ENCODE data around the gene TMEM243.
"Not testable (repeated sequence)": the region's sequence is repeated elsewhere in the genome, so short reads cannot be mapped to it uniquely, and the experiment has no call there.

TMEM243 gene

DNA sequence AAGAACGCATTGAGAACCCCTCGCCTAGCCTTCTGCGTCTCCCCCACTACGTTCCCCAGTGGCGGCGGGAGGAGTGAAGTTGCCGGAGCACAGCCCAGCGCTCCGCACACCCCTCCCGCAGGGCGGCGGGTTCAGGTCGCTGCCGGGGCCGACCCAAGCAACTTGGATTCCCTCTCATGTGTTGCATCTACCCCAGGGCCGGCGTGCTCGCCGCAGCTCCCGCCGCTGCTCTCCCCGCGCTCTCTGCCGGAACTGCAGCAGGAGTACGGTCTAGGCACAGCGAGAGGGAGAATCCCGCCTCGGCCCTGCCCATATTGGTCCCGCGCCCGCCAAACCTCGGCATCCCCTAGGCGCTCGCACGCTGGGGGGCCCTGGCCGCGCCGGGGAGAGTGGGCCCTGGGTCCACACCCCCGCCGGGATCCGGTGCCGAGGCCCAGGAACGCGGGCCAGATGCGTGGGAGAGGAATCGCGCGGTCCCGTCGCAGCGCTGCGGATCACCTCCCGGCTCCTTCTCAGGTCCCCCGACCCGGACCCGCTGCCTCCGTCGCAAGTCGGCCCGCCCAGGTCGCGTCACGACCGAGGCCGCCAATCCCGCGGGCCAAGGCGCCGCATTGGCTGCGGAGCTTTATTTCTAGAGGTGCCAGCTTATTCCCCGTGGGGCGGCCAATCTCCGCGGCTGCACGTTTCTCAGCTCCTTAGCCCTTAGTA, 648 bp upstream of the TMEM243 start:
- H3K4me3 Mint-ChIP-seq, result peak overlapping the region; percentile 98 to 100
- peaks cover 34% of the 10 kb centered on the region for H3K36me3 Mint-ChIP-seq (ENCODE audit: insufficient read depth)
- no peaks in the 10 kb centered on the region for H3K27me3 Mint-ChIP-seq
- ATAC-seq (replicated peaks) (peak; percentile 63), DNase-seq (peak; percentile 72 to 79 (median 74))
- peak overlapping the region; percentile 99 for H3K27ac Mint-ChIP-seq
- H3K9me3 Mint-ChIP-seq, result no peaks in the 10 kb centered on the region
- peaks cover 38 to 43% of the 10 kb centered on the region in 2 donors for H3K4me1 Mint-ChIP-seq (ENCODE audit: low read depth in 2 of 2)

- Mint-ChIP-seq H3K36me3 (ENCODE audit: insufficient read depth) (peaks cover 34% of the 10 kb centered on the region), H3K27ac (peak overlapping the region; percentile 99), H3K4me1 (ENCODE audit: low read depth in 2 of 2) (peaks cover 43 to 50% of the 10 kb centered on the region in 2 donors), H3K27me3 (no peaks in the 10 kb centered on the region), H3K9me3 (no peaks in the 10 kb centered on the region), H3K4me3 (peak overlapping the region; percentile 98 to 100)
- peak in 2 of 3 experiments; percentile 18 to 28 for DNase-seq
- peak; percentile 21 for ATAC-seq (replicated peaks)
Measured at GRCh38 chr7:87218796-87219544, 562 bp downstream of the TMEM243 start.

- Mint-ChIP-seq H3K27ac (peak overlapping the region; percentile 99), H3K4me1 (ENCODE audit: low read depth in 2 of 2) (peaks cover 49 to 59% of the 10 kb centered on the region in 2 donors), H3K9me3 (no peaks in the 10 kb centered on the region), H3K4me3 (peak overlapping the region; percentile 98 to 100), H3K27me3 (no peaks in the 10 kb centered on the region), H3K36me3 (ENCODE audit: insufficient read depth) (peaks cover 34% of the 10 kb centered on the region)
- no peak for DNase-seq
- ATAC-seq (replicated peaks), result no peak
Measured at GRCh38 chr7:87217983-87218653, 1.4 kb downstream of the TMEM243 start.

DNA sequence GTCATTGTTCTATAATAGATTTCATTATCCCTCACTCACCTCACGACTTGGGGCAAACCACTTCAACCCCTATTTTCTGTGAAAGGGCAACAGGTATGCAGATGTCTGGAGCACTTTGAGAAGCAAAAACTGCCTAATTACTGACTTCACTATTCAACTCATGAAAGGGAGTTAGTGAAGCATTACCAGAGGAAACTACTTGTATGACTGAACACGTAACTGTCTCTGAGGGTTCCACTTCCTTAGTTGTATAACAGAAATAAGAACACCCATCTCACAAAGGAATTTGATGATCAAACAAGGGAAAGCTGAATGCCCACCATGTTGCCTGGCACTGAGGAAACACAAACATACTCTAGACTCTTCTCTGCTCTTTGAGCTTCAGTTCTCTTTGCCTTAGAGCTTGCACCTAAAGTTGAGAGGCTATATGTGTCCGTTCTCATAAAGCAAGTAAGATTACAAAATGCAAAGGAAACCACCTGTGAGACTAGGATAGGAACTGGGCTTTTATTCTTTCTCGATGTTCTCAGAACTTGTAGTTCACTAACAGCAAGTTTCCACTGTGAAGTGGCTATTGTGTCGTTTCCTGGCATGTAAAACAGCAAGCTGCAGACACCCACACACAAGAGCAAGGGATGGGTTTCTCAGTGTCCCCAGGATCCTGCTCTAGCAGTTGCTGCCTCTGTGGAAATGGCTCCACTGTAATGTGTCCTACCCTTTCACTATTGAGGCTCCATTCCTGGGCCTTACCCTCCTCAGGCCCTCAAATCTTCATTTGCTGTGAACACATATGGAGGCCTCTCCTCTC, 2.6 kb downstream of the TMEM243 start:
- DNase-seq (peak; percentile 10 to 23 (median 21)), ATAC-seq (replicated peaks) (peak; percentile 12)
- H3K4me1 Mint-ChIP-seq (ENCODE audit: low read depth in 2 of 2), result peaks cover 59 to 71% of the 10 kb centered on the region in 2 donors
- peaks cover 34% of the 10 kb centered on the region for H3K36me3 Mint-ChIP-seq (ENCODE audit: insufficient read depth)
- peak overlapping the region; percentile 98 to 100 for H3K4me3 Mint-ChIP-seq
- peak overlapping the region; percentile 99 for H3K27ac Mint-ChIP-seq
- H3K9me3 Mint-ChIP-seq, result no peaks in the 10 kb centered on the region
- no peaks in the 10 kb centered on the region for H3K27me3 Mint-ChIP-seq

- H3K27me3 Mint-ChIP-seq, result no peaks in the 10 kb centered on the region
- no peaks in the 10 kb centered on the region for H3K9me3 Mint-ChIP-seq
- DNase-seq, result no peak
- no peak overlapping the region for H3K27ac Mint-ChIP-seq
- peaks cover 62 to 78% of the 10 kb centered on the region in 2 donors for H3K4me1 Mint-ChIP-seq (ENCODE audit: low read depth in 2 of 2)
- ATAC-seq (replicated peaks), result no peak
- H3K36me3 Mint-ChIP-seq (ENCODE audit: insufficient read depth), result peaks cover 31% of the 10 kb centered on the region
- no peak overlapping the region for H3K4me3 Mint-ChIP-seq
Measured at GRCh38 chr7:87215046-87215445, 4.5 kb downstream of the TMEM243 start.

GRCh38 chr7:87213811-87214210, 5.7 kb downstream of the TMEM243 start:
- Mint-ChIP-seq H3K4me3 (peak overlapping the region; percentile 35 to 55), H3K4me1 (ENCODE audit: low read depth in 2 of 2) (peaks cover 60 to 82% of the 10 kb centered on the region in 2 donors), H3K27ac (peak overlapping the region in 1 of 2 donors; percentile 22), H3K27me3 (no peaks in the 10 kb centered on the region), H3K36me3 (ENCODE audit: insufficient read depth) (peaks cover 19% of the 10 kb centered on the region), H3K9me3 (no peaks in the 10 kb centered on the region)
- DNase-seq, result no peak
- ATAC-seq (replicated peaks), result no peak

DNA sequence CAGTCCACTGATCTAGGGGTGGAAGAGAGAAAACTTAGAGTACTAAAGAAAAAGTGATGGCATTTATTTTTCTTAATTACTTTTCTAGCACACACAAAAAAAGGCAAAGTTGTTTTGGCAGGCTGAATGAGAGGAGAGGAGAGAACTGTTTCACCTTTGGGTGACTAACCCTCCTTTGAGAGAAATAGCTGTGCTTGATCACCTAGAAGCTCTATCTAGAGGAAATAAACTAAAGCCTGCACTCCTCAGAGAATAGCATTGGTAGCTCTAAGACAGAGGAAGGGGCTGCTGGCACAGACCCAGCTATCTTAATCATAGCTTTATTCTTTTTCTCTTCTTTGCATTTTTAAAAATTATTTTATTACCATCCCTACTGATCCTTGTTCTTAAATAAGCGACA, 6.3 kb downstream of the TMEM243 start:
- H3K27me3 Mint-ChIP-seq, result no peaks in the 10 kb centered on the region
- H3K9me3 Mint-ChIP-seq, result no peaks in the 10 kb centered on the region
- H3K27ac Mint-ChIP-seq, result peak overlapping the region; percentile 22 to 78
- peak overlapping the region; percentile 47 to 55 for H3K4me3 Mint-ChIP-seq
- ATAC-seq (replicated peaks) (no peak), DNase-seq (no peak)
- peaks cover 14% of the 10 kb centered on the region for H3K36me3 Mint-ChIP-seq (ENCODE audit: insufficient read depth)
- H3K4me1 Mint-ChIP-seq (ENCODE audit: low read depth in 2 of 2), result peaks cover 59 to 82% of the 10 kb centered on the region in 2 donors

DNA sequence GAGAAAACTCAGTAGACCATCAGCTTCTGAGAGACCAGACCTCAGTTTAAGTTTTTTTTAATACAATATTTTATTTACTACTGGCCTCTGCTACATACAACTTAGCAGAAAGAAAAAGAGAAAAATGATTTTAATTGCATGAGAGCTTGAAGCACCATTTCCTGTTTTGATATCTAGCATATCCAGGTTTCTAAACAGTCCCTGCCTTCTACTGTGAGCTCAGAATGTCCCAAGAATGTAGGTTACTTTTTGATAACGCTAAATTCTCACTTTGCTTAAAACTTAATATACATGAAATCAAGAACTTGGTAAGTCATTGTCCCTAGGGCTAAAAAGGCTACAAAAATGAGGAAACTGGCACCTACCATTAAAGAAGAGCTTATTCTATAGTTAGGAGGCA, 7.0 kb downstream of the TMEM243 start:
- Mint-ChIP-seq H3K27me3 (no peaks in the 10 kb centered on the region), H3K4me1 (ENCODE audit: low read depth in 2 of 2) (peaks cover 59 to 81% of the 10 kb centered on the region in 2 donors), H3K4me3 (peak overlapping the region; percentile 39 to 47), H3K27ac (peak overlapping the region; percentile 22 to 78), H3K36me3 (ENCODE audit: insufficient read depth) (peaks cover 8% of the 10 kb centered on the region), H3K9me3 (no peaks in the 10 kb centered on the region)
- no peak for DNase-seq
- ATAC-seq (replicated peaks), result no peak

DNA sequence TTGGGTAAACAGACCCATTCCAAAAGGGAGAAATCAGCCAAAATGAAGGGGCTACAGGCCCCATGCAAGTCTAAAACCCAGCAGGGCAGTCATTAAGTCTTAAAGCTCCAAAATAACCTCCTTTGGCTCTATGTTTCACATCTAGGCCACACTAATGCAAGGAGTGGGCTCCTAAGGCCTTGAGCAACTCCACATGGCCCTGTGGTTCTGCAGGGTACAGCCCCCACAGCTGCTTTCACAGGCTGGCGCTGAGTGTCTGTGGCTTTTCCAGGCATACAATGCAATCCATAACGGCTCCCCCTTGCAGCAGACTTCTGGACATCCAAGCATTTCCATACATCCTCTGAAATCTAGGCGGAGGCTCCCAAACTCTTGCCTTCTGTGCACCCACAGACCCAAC, 9.0 kb downstream of the TMEM243 start:
- Mint-ChIP-seq H3K36me3 (ENCODE audit: insufficient read depth) (no peaks in the 10 kb centered on the region), H3K4me3 (no peak overlapping the region), H3K27ac (peak overlapping the region; percentile 54 to 86), H3K27me3 (no peaks in the 10 kb centered on the region), H3K4me1 (ENCODE audit: low read depth in 2 of 2) (peaks cover 47 to 67% of the 10 kb centered on the region in 2 donors), H3K9me3 (peaks cover 0 to 5% of the 10 kb centered on the region in 2 donors)
- ATAC-seq (replicated peaks) (no peak), DNase-seq (no peak)

DNA sequence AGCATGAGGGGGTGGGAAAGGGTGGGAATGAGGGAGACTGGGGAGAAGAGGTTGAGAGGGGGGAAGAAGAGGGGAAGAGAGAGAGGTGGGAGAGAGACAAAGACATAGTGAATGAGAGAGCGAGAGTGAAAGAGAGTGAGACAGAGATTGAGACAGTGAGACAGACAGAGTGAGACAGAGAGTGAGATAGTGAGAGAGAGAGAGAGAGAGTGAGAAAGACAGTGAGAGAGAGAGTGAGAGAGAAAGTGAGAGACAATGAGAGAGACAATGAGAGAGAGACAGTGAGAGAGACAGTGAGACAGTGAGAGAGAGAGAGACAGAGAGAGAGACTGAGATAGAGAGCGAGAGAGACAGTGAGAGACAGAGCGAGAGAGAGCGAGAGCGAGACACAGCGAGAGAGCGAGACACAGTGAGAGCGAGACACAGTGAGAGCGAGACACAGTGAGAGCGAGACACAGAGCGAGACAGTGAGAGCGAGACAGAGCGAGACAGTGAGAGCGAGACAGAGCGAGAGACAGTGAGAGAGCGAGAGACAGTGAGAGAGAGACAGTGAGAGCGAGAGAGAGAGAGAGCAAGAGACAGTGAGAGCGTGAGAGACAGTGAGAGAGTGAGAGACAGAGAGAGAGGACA, 10.1 kb downstream of the TMEM243 start:
- H3K27me3 Mint-ChIP-seq, result no peaks in the 10 kb centered on the region
- no peak for DNase-seq
- peaks cover 47 to 64% of the 10 kb centered on the region in 2 donors for H3K4me1 Mint-ChIP-seq (ENCODE audit: low read depth in 2 of 2)
- no peaks in the 10 kb centered on the region for H3K36me3 Mint-ChIP-seq (ENCODE audit: insufficient read depth)
- H3K9me3 Mint-ChIP-seq, result peaks cover 0 to 7% of the 10 kb centered on the region in 2 donors
- H3K27ac Mint-ChIP-seq, result peak overlapping the region; percentile 54 to 86
- ATAC-seq (replicated peaks), result no peak
- peak overlapping the region in 1 of 2 donors; percentile 60 for H3K4me3 Mint-ChIP-seq

DNA sequence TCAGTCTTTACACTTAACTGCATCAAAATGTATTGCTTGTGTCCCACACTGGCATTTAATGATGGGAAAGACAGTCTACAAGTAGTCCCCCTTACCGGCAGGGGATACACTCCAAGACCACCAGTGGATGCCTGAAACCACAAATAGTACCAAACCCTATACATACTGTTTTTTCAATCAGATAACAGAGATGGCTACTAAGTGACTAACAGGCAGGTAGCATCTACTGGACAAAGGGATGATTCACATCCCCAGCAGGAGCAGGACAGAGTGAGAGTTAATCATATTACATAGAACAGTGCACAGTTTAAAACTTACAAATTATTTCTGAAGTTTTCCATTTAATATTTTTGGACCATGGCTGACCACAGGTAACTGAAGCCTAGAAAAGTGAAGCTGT, 13.2 kb downstream of the TMEM243 start:
- no peak overlapping the region for H3K4me3 Mint-ChIP-seq
- no peak overlapping the region for H3K27ac Mint-ChIP-seq
- no peaks in the 10 kb centered on the region for H3K27me3 Mint-ChIP-seq
- ATAC-seq (replicated peaks) (no peak), DNase-seq (no peak)
- H3K9me3 Mint-ChIP-seq, result peaks cover 0 to 9% of the 10 kb centered on the region in 2 donors
- peaks cover 32 to 58% of the 10 kb centered on the region in 2 donors for H3K4me1 Mint-ChIP-seq (ENCODE audit: low read depth in 2 of 2)
- H3K36me3 Mint-ChIP-seq (ENCODE audit: insufficient read depth), result peaks cover 8% of the 10 kb centered on the region

GRCh38 chr7:87205701-87206100, 13.8 kb downstream of the TMEM243 start:
- H3K27me3 Mint-ChIP-seq; H3K27ac Mint-ChIP-seq; DNase-seq; H3K9me3 Mint-ChIP-seq; ATAC-seq (replicated peaks): not testable (repeated sequence)
- Mint-ChIP-seq H3K4me1 (ENCODE audit: low read depth in 2 of 2) (peaks cover 30 to 56% of the 10 kb centered on the region in 2 donors), H3K4me3 (peak overlapping the region in 1 of 2 donors; percentile 33), H3K36me3 (ENCODE audit: insufficient read depth) (peaks cover 12% of the 10 kb centered on the region)
